HepG2 (cell line): ENCODE measurements around the gene SCARF1. TPM values are rescaled to one million over a fixed set of nuclear protein-coding genes. Genes with fewer than 3 reads are reported as not detected.
A peak's percentile ranks its signal among the peaks of the same experiment; 100 is the strongest.

ENCODE experiments used
- ATRX ChIP-seq: sonication (generic); formaldehyde crosslinking; IDR thresholded peaks from 2 replicates; pipeline ENCODE4 v1.4.0; 2020; ENCODE audit warnings: missing genetic modification reagents, borderline replicate concordance
- FOSL1 ChIP-seq: sonication (generic); formaldehyde crosslinking; IDR thresholded peaks from 2 replicates; pipeline ENCODE4 v1.9.0; 2021; ENCODE audit warnings: missing genetic modification reagents, borderline replicate concordance
- JUND ChIP-seq: sonication (generic); formaldehyde crosslinking; IDR thresholded peaks from 2 replicates; pipeline ENCODE4 v1.8.0; 2022; ENCODE audit warnings: mild to moderate bottlenecking, missing genetic modification reagents
- NONO ChIP-seq, 2 experiments: fragments of 450-650 bp in 1 of 2; sonication (generic) in 1 of 2; formaldehyde crosslinking in 1 of 2; IDR thresholded peaks in 1 of 2; conservative IDR thresholded peaks in 1 of 2; 2 replicates each; pipeline versions ENCODE4 v1.6.1 to v1.8.0; 2017 to 2022; ENCODE audit warnings: mild to moderate bottlenecking in 1 of 2, missing genetic modification reagents in 1 of 2, moderate library complexity in 1 of 2
- RFXAP ChIP-seq: sonication (generic); formaldehyde crosslinking; IDR thresholded peaks from 2 replicates; pipeline ENCODE4 v1.4.0; 2020; ENCODE audit warnings: missing genetic modification reagents, borderline replicate concordance
- STAT5B ChIP-seq: sonication (generic); formaldehyde crosslinking; IDR thresholded peaks from 2 replicates; pipeline ENCODE4 v1.4.0; 2020; ENCODE audit warnings: missing genetic modification reagents
- ZBTB7B ChIP-seq: sonication (generic); formaldehyde crosslinking; IDR thresholded peaks from 2 replicates; pipeline ENCODE4 v1.4.0; 2020; ENCODE audit warnings: missing genetic modification reagents
- ZFP1 ChIP-seq: IDR thresholded peaks from 2 replicates; pipeline ENCODE4 v1.6.1; 2016
- ZNF567 ChIP-seq: sonication (generic); formaldehyde crosslinking; IDR thresholded peaks from 2 replicates; pipeline ENCODE4 v1.8.1; 2023; ENCODE audit warnings: mild to moderate bottlenecking, missing genetic modification reagents, borderline replicate concordance
- polyA plus RNA-seq, 8 experiments: library from polyadenylated mRNA; depleted of rRNA in 3 of 8; stranded (reverse) in 7 of 8; unstranded in 1 of 8; fragments of >200 nt; fragmentation: Illumina TruSeq in 4 of 8; extraction: Trizol in 4 of 8; gene quantifications; 2 replicates each; pipeline versions ENCODE4 v1.2.1 to v1.2.3, GENCODE V29; 2011 to 2016; ENCODE audit warnings: low read depth in 4 of 8, missing spikeins in 1 of 8, mixed read lengths in 1 of 8; ENCODE audit not compliant: insufficient read depth in 1 of 8
- total RNA-seq, 5 experiments: library from RNA; depleted of rRNA; stranded (reverse); fragments of >200 nt; fragmentation: Illumina TruSeq; extraction: Trizol; gene quantifications; 2 replicates each; pipeline ENCODE4 v1.2.3, GENCODE V29; 2016; ENCODE audit warnings: low read depth in 1 of 5
- TF ChIP-seq, protein P1 (sequence below): sonication (generic); formaldehyde crosslinking; IDR thresholded peaks from 2 replicates; pipeline ENCODE4 v1.5.1; 2020; ENCODE audit warnings: missing genetic modification reagents, mild to moderate bottlenecking, borderline replicate concordance
- TF ChIP-seq, protein P2 (sequence below): sonication (generic); formaldehyde crosslinking; IDR thresholded peaks from 2 replicates; pipeline ENCODE4 v1.4.0; 2020; ENCODE audit warnings: missing genetic modification reagents, mild to moderate bottlenecking, borderline replicate concordance
- TF ChIP-seq, protein P3 (sequence below): sonication (generic); formaldehyde crosslinking; conservative IDR thresholded peaks from 2 replicates; pipeline ENCODE4 v1.8.0; 2022; ENCODE audit warnings: mild to moderate bottlenecking, moderate library complexity, missing genetic modification reagents
- TF ChIP-seq, protein P4 (sequence below): sonication (generic); formaldehyde crosslinking; IDR thresholded peaks from 2 replicates; pipeline ENCODE4 v1.5.0; 2020; ENCODE audit warnings: missing genetic modification reagents
- TF ChIP-seq, protein P5 (sequence below): sonication (generic); formaldehyde crosslinking; IDR thresholded peaks from 2 replicates; pipeline ENCODE4 v1.9.0; 2022; ENCODE audit warnings: low read depth, missing genetic modification reagents
- TF ChIP-seq, protein P6 (sequence below): IDR thresholded peaks from 2 replicates; pipeline ENCODE4 v1.6.1; 2016; ENCODE audit warnings: mild to moderate bottlenecking, missing biosample characterization, missing genetic modification reagents

Gene SCARF1
- total and polyA plus RNA-seq, 2 of the 13 experiments (the other 11 are each of a cell fraction or from before 2014, with no cell fraction given), result 0.24 to 0.71 TPM

DNA sequence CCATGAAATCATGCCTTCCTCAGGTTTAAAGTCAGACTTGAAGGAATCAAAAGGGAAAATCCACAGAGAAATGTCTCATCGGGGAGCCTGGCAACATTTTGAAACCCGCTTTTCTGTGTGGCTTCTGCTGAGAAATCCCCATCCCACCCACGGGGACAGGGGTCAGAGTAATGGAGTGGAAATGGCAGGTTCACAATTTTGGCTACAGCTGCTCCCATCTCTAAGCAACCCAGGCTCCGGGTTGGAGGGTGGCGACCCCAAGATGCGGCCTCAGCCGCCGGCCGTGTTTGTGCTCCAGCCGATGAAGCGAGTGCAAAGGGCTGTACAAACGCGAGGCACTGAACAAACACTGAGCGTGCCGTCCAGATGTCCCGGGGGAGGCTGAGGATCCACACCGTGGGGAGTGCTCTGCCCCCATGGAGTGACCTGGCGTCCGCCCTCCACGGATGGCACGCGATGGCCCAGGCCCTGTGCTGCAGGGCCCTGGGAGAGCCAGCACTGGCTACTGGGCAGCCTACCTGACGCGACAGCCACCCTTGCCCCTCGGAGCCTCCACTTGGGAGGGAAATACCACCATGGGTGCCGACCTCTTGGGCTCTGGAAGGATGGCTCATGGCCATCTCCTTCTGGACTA, 39.1 kb downstream of the SCARF1 start (continued):
- TF ChIP-seq NONO (IDR thresholded peaks at IDR 0.05) (no peak), NONO (CRISPR knock-in tag; conservative IDR thresholded peaks at IDR 0.05) (no peak; the same call in 1 of the 2 replicates), STAT5B (CRISPR knock-in tag) (no peak), FOSL1 (no peak), RFXAP (no peak), ZBTB7B (CRISPR knock-in tag) (no peak), ZFP1 (CRISPR knock-in tag) (no peak), JUND (CRISPR knock-in tag) (no peak), ZNF567 (CRISPR knock-in tag) (no peak), ATRX (CRISPR knock-in tag) (no peak)
- TF ChIP-seq, protein P1, sequence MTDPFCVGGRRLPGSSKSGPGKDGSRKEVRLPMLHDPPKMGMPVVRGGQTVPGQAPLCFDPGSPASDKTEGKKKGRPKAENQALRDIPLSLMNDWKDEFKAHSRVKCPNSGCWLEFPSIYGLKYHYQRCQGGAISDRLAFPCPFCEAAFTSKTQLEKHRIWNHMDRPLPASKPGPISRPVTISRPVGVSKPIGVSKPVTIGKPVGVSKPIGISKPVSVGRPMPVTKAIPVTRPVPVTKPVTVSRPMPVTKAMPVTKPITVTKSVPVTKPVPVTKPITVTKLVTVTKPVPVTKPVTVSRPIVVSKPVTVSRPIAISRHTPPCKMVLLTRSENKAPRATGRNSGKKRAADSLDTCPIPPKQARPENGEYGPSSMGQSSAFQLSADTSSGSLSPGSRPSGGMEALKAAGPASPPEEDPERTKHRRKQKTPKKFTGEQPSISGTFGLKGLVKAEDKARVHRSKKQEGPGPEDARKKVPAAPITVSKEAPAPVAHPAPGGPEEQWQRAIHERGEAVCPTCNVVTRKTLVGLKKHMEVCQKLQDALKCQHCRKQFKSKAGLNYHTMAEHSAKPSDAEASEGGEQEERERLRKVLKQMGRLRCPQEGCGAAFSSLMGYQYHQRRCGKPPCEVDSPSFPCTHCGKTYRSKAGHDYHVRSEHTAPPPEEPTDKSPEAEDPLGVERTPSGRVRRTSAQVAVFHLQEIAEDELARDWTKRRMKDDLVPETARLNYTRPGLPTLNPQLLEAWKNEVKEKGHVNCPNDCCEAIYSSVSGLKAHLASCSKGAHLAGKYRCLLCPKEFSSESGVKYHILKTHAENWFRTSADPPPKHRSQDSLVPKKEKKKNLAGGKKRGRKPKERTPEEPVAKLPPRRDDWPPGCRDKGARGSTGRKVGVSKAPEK (CRISPR knock-in tag), result 0 out of 2 replicates have a peak, but pooled peaks have one; percentile 33
- TF ChIP-seq, protein P2, sequence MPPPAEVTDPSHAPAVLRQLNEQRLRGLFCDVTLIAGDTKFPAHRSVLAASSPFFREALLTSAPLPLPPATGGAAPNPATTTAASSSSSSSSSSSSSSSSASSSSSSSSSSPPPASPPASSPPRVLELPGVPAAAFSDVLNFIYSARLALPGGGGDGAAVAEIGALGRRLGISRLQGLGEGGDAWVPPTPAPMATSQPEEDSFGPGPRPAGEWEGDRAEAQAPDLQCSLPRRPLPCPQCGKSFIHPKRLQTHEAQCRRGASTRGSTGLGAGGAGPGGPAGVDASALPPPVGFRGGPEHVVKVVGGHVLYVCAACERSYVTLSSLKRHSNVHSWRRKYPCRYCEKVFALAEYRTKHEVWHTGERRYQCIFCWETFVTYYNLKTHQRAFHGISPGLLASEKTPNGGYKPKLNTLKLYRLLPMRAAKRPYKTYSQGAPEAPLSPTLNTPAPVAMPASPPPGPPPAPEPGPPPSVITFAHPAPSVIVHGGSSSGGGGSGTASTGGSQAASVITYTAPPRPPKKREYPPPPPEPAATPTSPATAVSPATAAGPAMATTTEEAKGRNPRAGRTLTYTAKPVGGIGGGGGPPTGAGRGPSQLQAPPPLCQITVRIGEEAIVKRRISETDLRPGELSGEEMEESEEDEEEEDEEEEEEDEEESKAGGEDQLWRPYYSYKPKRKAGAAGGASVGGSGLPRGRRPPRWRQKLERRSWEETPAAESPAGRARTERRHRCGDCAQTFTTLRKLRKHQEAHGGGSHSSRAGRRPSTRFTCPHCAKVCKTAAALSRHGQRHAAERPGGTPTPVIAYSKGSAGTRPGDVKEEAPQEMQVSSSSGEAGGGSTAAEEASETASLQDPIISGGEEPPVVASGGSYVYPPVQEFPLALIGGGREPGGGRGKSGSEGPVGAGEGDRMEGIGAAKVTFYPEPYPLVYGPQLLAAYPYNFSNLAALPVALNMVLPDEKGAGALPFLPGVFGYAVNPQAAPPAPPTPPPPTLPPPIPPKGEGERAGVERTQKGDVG (CRISPR knock-in tag), result peak; percentile 93; the same call in 1 of the 2 replicates
- TF ChIP-seq, protein P3, sequence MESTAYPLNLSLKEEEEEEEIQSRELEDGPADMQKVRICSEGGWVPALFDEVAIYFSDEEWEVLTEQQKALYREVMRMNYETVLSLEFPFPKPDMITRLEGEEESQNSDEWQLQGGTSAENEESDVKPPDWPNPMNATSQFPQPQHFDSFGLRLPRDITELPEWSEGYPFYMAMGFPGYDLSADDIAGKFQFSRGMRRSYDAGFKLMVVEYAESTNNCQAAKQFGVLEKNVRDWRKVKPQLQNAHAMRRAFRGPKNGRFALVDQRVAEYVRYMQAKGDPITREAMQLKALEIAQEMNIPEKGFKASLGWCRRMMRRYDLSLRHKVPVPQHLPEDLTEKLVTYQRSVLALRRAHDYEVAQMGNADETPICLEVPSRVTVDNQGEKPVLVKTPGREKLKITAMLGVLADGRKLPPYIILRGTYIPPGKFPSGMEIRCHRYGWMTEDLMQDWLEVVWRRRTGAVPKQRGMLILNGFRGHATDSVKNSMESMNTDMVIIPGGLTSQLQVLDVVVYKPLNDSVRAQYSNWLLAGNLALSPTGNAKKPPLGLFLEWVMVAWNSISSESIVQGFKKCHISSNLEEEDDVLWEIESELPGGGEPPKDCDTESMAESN (CRISPR knock-in tag), result no peak
- TF ChIP-seq, protein P4, sequence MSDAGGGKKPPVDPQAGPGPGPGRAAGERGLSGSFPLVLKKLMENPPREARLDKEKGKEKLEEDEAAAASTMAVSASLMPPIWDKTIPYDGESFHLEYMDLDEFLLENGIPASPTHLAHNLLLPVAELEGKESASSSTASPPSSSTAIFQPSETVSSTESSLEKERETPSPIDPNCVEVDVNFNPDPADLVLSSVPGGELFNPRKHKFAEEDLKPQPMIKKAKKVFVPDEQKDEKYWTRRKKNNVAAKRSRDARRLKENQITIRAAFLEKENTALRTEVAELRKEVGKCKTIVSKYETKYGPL (CRISPR knock-in tag), result no peak
- TF ChIP-seq, protein P5, sequence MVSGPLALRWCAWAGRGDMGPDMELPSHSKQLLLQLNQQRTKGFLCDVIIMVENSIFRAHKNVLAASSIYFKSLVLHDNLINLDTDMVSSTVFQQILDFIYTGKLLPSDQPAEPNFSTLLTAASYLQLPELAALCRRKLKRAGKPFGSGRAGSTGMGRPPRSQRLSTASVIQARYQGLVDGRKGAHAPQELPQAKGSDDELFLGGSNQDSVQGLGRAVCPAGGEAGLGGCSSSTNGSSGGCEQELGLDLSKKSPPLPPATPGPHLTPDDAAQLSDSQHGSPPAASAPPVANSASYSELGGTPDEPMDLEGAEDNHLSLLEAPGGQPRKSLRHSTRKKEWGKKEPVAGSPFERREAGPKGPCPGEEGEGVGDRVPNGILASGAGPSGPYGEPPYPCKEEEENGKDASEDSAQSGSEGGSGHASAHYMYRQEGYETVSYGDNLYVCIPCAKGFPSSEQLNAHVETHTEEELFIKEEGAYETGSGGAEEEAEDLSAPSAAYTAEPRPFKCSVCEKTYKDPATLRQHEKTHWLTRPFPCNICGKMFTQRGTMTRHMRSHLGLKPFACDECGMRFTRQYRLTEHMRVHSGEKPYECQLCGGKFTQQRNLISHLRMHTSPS, result peak; percentile 72
- TF ChIP-seq, protein P6, sequence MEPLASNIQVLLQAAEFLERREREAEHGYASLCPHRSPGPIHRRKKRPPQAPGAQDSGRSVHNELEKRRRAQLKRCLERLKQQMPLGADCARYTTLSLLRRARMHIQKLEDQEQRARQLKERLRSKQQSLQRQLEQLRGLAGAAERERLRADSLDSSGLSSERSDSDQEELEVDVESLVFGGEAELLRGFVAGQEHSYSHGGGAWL (CRISPR knock-in tag), result no peak
